ENCODE results near the gene ZNF574. TPM values are rescaled to one million over a fixed set of nuclear protein-coding genes. Genes with fewer than 3 reads are reported as not detected.

ZNF574 gene
- total RNA-seq, 2 donors from 2014 or later, result 8.3 to 9.1 TPM

DNA sequence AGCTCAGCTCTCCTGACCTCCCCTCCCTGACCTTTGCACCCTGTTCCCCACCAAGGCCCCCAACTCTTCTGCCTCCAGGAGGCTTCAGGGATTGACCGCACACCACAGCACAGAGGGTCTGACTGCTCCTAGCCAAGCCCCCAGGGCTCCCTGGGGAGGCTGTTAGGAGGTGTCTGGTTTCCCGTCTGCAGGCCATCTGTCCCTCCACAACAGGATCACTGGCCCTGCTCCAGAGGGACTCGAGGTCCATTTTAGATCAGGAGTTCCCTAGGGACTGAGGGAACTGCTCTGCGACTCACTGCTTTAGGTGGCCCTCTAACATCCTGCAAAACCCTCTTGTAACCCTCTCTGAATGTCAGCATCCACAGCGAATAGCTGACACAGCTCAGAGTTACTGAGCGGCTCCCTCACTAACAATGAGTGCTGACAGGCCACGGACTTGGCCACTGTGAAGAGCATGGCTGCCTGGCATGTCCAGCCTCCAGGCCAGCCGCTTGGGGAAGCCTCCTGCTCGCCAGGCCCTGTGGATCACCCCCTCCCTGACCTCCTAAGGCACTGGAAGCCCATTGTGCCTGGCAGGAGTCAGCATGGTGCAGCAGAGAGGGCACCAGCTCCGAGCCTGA is 23.6 kb upstream of the ZNF574 start:
- peak; percentile 9 to 38 for ATAC-seq
- no peak for DNase-seq
- intact Hi-C loops (cut with DNase I), result no loop called here

DNA sequence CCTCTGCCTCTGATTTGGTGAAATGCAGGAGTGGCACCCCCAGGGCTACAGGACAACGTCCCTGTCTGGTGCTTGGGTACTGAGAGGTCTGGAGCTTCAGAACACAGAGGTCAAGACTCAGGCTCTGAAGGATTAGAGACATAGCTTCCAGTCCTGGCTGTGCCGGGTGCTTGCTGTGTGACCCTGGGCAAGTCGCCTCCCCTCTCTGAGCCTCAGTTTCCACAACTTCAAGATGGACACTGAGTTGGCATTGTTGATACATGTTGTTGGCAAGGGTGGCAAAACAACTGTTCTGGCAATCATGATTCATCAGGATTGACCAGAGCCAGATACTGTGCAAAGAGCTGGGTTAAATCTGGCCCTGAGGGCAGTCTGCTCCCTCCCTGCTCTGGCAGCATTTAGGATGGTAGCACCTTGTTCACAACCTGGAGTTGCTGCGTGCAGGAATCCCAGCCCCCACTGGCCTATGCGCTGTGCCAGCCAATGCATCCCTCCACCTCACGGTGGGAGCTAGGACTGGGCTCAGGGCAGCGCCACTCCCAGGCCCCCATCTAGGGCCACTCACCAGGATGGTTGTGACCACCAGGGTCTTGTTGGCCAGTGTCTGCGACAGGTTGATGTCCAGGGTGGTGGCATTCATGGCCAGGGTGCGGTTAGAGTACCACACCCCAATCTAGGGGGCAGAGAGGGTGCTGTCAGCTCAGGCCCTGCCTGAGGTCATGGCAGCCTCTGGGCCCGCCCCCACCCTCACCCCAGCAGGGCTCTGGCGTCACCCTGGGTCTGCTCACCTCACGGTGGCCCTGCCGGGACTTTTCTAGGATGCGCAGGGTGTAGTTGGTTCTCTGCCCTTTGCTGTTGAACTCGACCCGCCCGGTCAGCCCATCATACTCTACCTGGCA is 22.7 kb upstream of the ZNF574 start:
- DNase-seq (no peak), ATAC-seq (no peak)
- intact Hi-C loops (cut with DNase I), result no loop called here

DNA sequence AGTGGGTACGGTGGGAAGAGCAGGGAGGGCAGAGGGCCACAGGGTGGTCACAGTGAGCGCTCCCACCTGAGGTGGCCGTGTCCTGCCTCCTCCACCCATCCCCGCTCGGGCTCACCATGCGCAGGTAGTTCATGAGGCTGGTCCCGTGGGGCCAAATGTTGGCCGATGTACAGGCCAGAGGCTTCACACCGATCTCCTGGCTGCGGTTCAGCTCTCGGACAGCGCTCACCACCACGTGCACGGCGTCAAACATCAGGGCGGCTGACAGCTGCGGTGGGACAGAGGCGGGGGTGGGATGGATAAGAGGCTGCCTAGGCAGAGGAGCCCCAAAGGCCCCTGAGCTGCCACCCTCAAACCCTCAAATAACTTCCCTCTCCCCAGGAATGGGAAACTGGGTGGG is 21.8 kb upstream of the ZNF574 start:
- DNase-seq, result no peak
- intact Hi-C loops (cut with DNase I), result no loop called here
- ATAC-seq, result no peak

DNA sequence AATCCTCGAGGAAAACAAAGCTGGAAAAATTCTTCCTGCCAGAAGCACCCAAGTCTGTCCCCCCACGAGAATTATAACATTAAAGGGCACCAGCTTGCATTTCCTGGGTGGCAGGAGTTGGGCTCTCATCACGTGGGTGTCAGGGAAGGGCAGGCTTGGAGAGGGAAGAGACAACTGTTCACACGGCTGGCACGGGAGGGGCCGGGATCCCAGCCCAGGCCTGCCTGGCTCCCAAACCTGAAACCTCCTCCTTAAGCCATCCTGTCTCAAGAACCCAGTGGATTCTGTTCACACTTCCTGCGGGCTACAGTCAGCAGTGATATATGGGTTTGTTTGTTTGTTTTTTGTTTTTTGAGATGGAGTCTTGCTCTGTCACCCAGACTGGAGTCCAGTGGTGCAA is 18.1 kb upstream of the ZNF574 start:
- ATAC-seq, result no peak
- no peak for DNase-seq
- intact Hi-C loops (cut with DNase I), result no loop called here

DNA sequence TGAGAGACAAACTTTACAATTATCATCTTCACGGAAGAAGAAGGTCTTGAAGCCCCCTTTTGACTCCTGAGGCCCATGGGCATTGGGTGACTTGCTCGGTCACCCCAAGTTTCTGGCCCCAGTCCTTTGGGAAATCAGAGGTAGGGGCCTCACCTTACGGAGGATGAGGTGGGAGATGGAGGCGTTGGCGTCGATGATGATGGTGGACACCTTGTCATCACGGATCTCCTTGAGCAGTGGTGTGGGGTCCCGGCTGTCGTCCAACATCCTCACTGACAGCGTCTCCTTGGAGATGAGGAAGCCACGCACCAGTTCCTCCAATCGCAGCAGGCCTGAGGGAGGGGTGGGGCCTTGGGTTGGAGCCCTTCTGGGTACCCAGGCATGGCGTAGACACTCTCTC is 16.8 kb upstream of the ZNF574 start:
- no peak for DNase-seq
- no peak for ATAC-seq
- intact Hi-C loops (cut with DNase I), result no loop called here

DNA sequence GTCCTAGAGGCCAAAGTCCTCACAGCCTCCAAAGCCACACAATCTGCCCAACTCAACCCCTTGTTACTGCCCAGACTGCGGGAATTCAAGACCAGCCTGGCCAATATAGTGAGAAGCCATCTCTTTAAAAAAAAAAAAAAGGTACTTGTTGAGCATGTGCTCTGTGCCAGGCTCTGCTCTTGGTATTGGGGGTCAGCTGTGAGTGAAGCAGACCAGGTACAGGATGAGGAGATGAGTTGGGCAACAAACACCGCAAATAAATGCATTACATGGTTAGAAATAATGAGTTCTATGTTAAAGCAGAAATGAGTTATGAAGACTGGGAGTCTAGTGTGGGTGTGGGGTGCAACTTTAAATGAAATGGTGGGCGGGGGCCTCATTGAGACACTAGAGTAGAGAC is 15.8 kb upstream of the ZNF574 start:
- DNase-seq, result no peak
- no peak for ATAC-seq
- intact Hi-C loops (cut with DNase I), result no loop called here

DNA sequence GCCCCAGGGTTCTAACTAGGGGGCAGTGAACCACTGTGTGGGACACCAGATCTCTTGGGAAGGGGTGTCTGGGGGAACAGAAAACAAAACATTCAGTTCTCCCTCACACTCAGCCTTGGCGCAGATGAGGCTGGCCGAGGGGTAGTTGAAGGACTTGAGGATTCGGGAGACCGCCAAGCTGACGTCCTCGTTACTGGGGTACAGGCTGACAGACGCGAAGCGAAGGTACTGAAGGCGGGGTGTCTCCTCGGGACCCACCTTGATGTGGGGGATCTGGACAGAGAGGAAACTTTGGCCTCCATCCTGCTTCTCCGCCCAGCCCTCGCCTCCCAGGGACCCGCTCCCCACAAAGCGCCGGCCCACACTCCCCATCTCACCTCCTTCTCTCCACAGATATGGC is 13.6 kb upstream of the ZNF574 start:
- ATAC-seq (no peak), DNase-seq (peak; percentile 14)
- intact Hi-C loops (cut with DNase I), result no loop called here

DNA sequence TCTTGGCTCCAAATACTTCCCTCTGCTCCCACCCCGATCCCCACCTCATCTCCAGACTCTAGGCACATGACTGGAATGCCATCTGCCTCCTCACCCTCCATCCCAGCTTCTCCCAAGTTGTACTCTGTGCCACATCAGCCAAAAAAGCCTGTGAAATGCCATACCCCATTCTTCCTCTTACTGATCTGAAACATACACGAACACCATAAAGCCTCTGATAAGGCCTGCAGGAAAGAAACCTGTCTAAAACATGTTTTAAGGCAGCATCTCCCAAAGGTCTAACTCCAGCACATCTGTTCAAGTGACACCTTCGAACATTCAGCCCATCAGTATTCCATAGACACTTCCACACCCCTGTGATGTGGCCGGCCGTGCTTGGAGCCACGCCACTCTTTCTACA is 11.5 kb upstream of the ZNF574 start:
- intact Hi-C loops (cut with DNase I), result no loop called here
- ATAC-seq, result no peak
- DNase-seq, result no peak

DNA sequence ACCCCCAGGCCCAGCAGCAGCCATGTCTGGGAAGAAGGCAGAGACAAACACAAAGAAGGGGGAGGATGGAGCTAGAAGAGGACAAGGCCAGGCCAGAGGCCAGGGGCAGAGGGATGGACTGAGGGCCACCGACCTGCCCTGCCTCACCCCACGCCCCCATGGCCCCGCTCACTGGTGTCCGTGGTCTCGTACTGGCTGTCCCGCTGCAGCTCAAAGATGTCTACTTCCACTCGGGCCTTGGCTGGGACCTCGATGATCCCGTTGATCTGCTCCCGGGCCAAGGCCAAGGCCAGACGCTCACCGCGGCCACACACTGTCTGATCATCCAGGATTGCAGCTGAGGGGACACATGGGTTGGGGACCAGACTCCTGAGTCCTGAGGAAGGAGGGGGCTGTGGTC is 10.9 kb upstream of the ZNF574 start:
- peak; percentile 23 for DNase-seq
- ATAC-seq, result no peak
- intact Hi-C loops (cut with DNase I), result no loop called here

DNA sequence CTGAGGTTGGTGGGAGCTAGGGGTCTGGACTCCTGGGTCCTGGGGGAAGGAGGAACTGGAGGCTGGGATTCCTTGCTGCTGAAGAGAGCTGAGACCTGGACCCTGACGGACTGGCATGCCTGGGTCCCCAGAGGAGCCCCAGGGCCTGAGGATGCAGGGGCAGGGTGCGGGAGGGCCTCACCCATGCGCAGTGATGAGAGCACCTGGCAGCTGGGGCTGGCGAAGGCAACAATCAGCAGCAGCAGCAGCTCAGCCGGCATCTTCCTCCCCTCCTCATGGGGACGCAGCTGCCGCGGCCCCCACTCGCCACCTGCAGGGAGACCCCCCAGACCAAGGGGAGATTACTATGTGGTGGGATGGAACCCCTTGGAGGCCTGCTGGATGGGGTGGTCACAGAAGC is 10.5 kb upstream of the ZNF574 start:
- ATAC-seq (no peak), DNase-seq (no peak)
- intact Hi-C loops (cut with DNase I), result no loop called here

DNA sequence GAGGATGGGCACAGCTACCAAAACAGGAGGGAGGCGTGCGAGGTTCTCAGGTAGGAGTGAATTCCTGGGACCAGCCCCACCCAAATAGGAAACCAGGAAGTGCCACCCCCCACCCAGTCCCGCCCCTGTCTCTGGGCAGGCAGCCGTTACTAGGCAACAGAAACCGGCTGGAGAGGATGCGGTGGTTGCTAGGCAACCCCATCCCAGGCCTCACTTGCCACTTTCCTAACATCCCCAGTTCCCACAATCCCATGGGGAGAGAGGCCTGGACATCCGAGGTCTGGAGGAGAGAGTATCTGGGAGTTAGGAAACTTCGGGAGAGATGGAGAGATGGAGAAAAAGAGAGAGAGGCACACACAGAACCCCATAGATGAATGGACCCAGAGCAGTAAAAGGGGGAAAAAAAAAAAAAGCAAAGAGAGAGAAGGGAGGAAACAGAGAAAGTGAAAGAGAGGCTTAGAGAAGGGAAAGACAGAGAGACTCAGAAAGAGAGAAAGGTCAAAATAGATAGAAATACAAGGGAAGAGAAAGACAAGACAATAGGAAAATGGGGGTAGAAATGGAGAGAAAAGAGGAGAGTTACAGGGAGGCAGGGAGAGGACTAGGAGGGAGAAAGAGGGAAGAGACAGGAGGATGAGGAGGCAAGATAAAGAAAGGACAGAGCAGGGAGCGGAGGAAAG is 9.8 kb upstream of the ZNF574 start:
- intact Hi-C loops (cut with DNase I), result no loop called here

DNA sequence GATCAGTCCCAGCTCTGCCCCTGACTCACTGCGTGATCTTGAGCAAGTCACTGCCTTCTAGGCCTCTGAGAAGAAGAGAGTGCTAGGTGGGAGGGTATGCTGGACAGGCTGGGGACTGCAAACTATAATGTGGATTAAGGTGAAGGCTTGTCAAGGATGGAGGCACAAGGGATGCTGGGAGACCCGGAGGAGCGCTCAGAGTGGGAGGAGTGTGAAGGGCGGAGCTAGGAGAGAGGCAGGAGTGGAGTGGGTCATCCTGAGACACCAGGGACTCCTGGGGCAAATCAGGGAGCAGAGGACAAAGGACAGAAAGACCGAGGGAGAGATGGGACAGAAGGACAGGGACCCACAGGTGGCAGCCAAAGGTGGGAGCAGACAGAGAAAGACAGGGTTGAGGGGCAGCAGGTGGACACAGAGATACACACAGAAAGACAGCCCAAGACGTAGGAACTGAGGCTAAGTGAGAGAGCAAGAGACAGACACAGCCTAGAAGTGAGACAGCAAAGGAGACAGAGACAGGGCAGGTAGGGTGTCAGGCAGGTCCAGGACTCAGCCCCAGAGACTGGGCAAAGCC is 8.6 kb upstream of the ZNF574 start:
- intact Hi-C loops (cut with DNase I), result no loop called here
- no peak for ATAC-seq
- no peak for DNase-seq

More for the DNA sequence above, 9.8 kb upstream of the ZNF574 start:
- ATAC-seq (no peak), DNase-seq (no peak)

DNA sequence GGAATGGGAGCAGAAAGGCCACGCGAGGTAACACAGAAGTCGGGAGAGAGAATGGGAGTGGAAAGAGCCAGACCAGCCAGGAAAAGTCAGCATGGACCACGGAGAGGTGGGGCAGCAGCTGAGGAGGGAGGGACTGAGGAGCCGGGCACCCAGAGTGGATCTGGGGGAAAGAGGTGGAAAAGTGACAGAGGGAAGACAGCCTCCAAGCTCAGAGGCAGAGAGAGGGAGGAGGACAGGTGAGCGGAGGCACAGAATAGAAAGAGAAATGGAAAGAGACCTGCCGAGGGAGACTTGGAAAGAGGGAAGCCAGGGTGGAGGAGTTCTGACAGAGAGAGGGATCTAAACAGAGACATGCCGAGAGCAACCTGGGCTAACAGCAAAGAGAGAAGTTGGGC is 7.6 kb upstream of the ZNF574 start:
- intact Hi-C loops (cut with DNase I), result no loop called here
- DNase-seq (no peak), ATAC-seq (peak in 1 of 2 donors; percentile 10)

DNA sequence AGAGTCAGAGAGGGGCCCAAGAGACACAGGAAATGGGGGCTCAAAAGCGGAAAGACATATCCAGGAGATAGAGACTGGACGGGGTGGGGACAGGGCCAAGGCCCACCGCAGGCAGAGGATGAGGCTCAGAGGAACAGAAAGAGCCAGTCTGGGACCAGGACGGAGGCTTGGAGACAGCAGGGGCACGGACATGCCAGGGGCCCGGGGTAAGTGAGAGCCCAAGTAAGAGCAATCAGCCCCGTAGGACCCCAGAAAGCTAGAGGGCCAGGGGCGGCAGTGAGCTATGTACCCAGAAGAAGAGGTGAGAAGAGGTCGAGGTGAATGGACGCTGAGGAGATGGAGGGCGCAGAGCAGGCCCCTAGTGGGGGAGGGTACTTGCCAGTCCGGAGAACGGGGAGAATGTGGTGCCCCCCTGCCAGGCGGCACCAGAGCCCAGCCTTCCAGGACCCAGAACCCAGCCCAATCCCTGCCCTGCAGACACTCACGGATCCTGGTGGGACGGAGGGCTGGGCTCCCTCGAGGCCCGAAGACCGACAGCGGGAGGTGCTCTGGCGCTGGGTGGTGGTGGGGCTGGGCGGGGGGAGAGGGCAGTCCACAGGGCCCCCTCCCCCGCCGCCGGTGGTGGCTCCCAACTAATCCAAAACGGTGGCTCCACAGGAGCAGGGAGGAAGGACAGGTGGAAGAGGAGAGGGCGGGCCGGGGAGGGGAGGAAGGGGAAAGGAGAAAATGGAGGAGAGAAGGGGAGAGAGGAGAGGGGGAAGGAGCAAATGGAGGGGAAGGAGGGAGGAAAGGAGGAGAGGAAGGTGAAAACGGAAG is 7.0 kb upstream of the ZNF574 start:
- intact Hi-C loops (cut with DNase I), result no loop called here
- ATAC-seq (peak in 1 of 2 donors; percentile 14), DNase-seq (peak; percentile 11)

DNA sequence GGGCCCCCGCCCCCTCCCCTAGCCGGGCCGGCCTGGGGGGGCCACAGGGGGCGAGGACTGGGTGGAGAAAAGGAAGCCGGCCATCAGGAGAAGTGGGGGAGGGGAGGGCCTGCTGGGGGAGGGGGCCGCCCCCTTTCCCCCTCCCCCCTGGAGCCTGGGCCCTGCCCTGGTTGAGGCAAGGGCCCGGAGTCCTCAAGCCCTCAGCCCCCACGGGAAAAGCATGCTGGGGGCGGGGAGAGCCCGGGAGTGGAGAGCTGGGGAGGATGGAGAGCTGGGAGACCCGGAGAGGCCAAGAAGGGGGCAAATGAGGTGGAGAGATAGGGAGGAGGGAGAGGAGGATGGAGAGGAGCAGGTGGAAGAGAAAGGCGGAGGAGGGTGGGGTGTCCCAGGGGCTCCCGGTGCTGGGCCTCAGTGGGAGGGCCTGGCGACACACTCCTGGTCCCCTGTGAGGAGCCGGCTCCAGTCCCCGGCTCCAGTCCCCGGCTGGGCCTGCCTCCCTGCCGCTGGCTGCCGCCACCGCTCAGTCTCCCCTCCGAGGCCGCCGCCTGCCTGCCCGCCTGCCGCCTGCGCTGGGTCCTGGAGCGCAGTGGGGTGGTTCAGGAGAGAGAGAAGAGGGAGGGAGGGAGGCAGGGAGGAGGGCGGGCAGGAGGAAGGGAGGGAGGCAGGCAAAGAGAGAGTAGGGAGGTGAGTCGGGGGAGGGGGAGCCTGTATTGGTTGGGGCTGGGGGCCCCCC is 6.2 kb upstream of the ZNF574 start, which contains the start of gene GRIK5:
Gene GRIK5 (minus strand): TSS at position 588 of the 733 bp plus-strand sequence. CDS start 4,436 bp downstream, outside the sequence.
- ATAC-seq, result peak; percentile 63 to 64
- intact Hi-C loops (cut with DNase I), result loop anchor here in 1 of 2 donors (10.0 kb wide), 1 partner anchor 195 kb away; the partner anchor contains the start of gene CD79A
- DNase-seq, result peak; percentile 19

DNA sequence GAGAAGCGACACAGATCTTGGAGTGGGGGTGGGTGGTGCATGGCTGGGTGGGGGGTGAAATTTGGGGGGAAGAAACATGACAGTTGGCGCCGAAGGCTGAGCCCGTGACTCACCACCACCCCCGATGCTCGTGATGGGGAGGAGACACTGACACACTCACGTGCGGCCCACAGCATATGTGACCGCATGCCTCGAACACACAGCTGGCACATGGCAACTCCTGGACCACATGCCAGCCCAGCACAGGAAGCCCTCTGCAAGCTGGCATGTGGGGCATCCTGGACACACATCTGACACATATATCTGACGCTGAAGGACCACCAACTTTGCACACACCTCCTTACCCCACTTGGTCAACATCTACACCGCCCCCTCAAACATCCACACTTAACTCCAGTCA is 4.7 kb upstream of the ZNF574 start:
- DNase-seq, result peak; percentile 12
- intact Hi-C loops (cut with DNase I), result loop anchor here in 1 of 2 donors (10.0 kb wide), 1 partner anchor 196 kb away; the partner anchor contains the start of gene CD79A
- ATAC-seq, result no peak

DNA sequence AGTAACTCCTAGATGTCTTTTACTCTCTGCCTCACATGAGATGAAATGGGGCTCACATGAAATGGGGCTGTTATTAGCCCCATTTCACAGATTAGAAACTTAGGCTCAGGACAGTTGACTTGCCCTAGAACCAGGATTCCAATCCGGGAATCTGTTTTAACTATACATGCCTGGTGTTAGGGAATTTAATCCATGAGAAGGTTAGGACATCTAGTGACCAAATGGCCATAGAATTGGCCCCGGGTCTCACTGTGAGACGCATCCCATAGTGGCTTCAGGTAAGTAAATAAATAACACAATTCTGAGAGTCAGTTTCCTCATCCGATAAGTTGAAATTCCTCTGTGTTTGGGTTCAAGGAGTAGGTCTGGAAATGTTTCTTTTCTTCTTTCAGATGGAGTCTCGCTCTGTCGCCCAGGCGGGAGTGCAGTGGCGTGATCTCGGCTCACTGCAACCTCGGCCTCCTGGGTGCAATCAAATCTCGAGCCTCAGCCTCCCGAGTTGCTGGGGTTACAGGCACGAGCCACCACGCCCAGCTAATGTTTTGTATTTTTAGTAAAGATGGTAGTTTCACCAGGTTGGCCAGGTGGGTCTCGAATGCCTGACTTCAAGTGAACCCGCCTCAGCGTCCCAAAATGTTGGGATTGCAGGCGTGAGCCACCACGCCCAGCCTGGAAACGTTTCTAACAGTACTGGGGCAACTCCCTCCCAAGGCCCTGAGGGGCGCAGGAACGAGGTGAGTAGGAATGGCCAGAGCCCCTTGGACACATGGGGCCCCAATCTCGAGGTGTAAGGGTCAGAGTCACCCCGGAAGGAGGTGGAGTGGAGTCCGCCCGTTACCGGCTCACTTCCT is 1.2 kb upstream of the ZNF574 start:
- no peak for DNase-seq
- peak in 1 of 2 donors; percentile 0 for ATAC-seq
- intact Hi-C loops (cut with DNase I), result loop anchor here in 1 of 2 donors (10.0 kb wide), 1 partner anchor 200 kb away; the partner anchor contains the start of gene CD79A

Data from left cardiac atrium (tissue), 4 donors.